Muscle layer of colon (tissue), 2 donors: ENCODE measurements around the gene CMC2.
A peak's percentile ranks its signal among the peaks of the same experiment; 100 is the strongest.

Source experiments
- H3K27ac ChIP-seq: one replicate; pipeline ENCODE4 v1.7.0; 2013; ENCODE audit warnings: low read depth, mild to moderate bottlenecking, low read length, moderate library complexity
- H3K27me3 ChIP-seq, 2 donors: one replicate each; pipeline ENCODE4 v1.7.0; 2013; ENCODE audit warnings: low read length in 2 of 2, mild to moderate bottlenecking in 2 of 2; ENCODE audit not compliant: insufficient read depth in 2 of 2, control insufficient read depth in 1 of 2
- H3K36me3 ChIP-seq: one replicate; pipeline ENCODE4 v1.7.0; 2013; ENCODE audit warnings: mild to moderate bottlenecking, low read length; ENCODE audit not compliant: insufficient read depth
- H3K4me1 ChIP-seq: one replicate; pipeline ENCODE4 v1.7.0; 2013; ENCODE audit warnings: mild to moderate bottlenecking, low read length; ENCODE audit not compliant: insufficient read depth
- H3K4me3 ChIP-seq, 2 donors: one replicate each; pipeline ENCODE4 v1.7.0; 2013; ENCODE audit warnings: low read length in 2 of 2, low read depth in 1 of 2, mild to moderate bottlenecking in 1 of 2, moderate library complexity in 1 of 2
- H3K9ac ChIP-seq: one replicate; pipeline ENCODE4 v1.7.0; 2013; ENCODE audit warnings: low read length
- H3K9me3 ChIP-seq: one replicate; pipeline ENCODE4 v1.7.0; 2013; ENCODE audit warnings: mild to moderate bottlenecking, low read length
- donor health status: abdominal sarcoma.
- donor health status: Adenocarcinoma of cecum.

CMC2 gene

GRCh38 chr16:81006813-81007695, at the start of gene CMC2, which contains the start of gene CENPN:
Gene CMC2, minus strand, starts transcription at chr16:81006885. Its CDS starts 9,491 bp downstream, at chr16:80997394.
Gene CENPN, plus strand, starts transcription at chr16:81007214. Its CDS starts 4,726 bp downstream, at chr16:81011940.
- no peaks in the 10 kb centered on the region for H3K9me3 ChIP-seq

GRCh38 chr16:81053761-81054160, 47.1 kb upstream of the CMC2 start:
- Histone ChIP-seq H3K4me1 (no peaks in the 10 kb centered on the region), H3K36me3 (no peaks in the 10 kb centered on the region), H3K9ac (no peak overlapping the region), H3K4me3 (no peak overlapping the region), H3K27ac (no peak overlapping the region), H3K9me3 (no peaks in the 10 kb centered on the region), H3K27me3 (no peaks in the 10 kb centered on the region)

More at GRCh38 chr16:81006813-81007695, at the start of gene CMC2, which contains the start of gene CENPN:
- Histone ChIP-seq H3K4me1 (peaks cover 10% of the 10 kb centered on the region), H3K36me3 (no peaks in the 10 kb centered on the region), H3K9ac (peak within 1 kb of the TSS; percentile 89), H3K27me3 (no peaks in the 10 kb centered on the region), H3K27ac (peak within 1 kb of the TSS; percentile 99), H3K4me3 (peak within 1 kb of the TSS; percentile 79 to 83)

DNA sequence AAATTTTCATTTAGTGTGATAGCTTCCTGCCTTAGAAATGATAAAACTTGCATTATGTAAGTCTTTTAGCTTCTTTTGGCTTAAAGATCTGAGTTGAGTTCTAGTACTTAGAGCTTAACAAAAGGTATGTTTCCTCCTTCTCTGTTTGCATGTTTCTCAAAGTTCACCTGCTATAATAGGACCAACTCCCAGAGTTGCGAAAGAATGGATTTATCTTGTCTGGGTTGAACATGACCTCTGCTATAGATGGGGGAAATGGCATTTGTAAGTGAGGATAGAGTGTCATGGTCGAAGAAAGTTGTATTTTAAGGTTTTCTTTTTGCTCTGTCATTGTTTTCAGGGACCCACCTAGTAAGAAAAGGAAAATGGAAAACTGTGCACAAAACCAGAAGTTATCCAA, 36.1 kb upstream of the CMC2 start:
- Histone ChIP-seq H3K9me3 (no peaks in the 10 kb centered on the region), H3K27me3 (no peaks in the 10 kb centered on the region), H3K27ac (no peak overlapping the region), H3K36me3 (peaks cover 43% of the 10 kb centered on the region), H3K9ac (no peak overlapping the region), H3K4me1 (peaks cover 3% of the 10 kb centered on the region), H3K4me3 (no peak overlapping the region)

GRCh38 chr16:81041696-81042095, 35.0 kb upstream of the CMC2 start:
- Histone ChIP-seq H3K4me3 (no peak overlapping the region), H3K27me3 (no peaks in the 10 kb centered on the region), H3K9me3 (no peaks in the 10 kb centered on the region), H3K27ac (no peak overlapping the region), H3K36me3 (peaks cover 43% of the 10 kb centered on the region), H3K9ac (no peak overlapping the region), H3K4me1 (peaks cover 14% of the 10 kb centered on the region)

- H3K4me1 ChIP-seq, result peaks cover 17% of the 10 kb centered on the region
- no peak overlapping the region for H3K27ac ChIP-seq
- H3K4me3 ChIP-seq, result no peak overlapping the region
- no peaks in the 10 kb centered on the region for H3K27me3 ChIP-seq
- H3K9ac ChIP-seq, result no peak overlapping the region
- peaks cover 43% of the 10 kb centered on the region for H3K36me3 ChIP-seq
- H3K9me3 ChIP-seq, result no peaks in the 10 kb centered on the region
These were observed 34.2 kb upstream of the CMC2 start for GRCh38 chr16:81040842-81041241.

GRCh38 chr16:81040131-81040530, 33.4 kb upstream of the CMC2 start:
- Histone ChIP-seq H3K9ac (no peak overlapping the region), H3K9me3 (no peaks in the 10 kb centered on the region), H3K36me3 (peaks cover 37% of the 10 kb centered on the region), H3K27me3 (no peaks in the 10 kb centered on the region), H3K27ac (no peak overlapping the region), H3K4me1 (peaks cover 17% of the 10 kb centered on the region), H3K4me3 (no peak overlapping the region)

DNA sequence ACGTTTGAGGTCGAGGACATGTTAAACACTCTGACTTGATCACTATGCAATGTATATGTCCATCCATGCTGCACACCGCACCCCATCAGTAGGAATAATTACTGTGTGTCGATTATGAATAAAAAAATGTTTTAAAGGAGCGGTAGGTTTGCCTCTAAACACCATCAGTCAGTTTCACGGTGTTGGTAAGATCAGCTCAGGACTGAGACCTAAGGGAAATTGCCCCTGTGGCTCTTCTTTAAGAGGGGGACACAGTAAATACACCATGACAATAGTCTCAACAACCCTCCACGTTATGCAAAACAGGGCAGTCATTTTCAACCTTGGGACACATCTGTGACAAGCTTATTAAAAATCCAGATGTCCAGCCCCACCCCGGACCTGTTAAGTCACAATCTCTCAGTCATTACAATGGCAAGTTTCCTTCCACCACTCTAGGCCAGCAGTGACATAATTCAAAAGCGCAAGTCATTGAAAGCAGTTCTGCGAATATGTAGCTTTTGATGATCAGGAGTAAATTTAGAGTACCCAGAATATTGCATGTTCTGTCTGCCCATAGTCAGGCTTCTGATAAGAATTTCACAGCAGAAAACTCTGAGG, 30.2 kb upstream of the CMC2 start:
- Histone ChIP-seq H3K9me3 (no peaks in the 10 kb centered on the region), H3K9ac (peak overlapping the region; percentile 59), H3K4me1 (peaks cover 17% of the 10 kb centered on the region), H3K36me3 (peaks cover 6% of the 10 kb centered on the region), H3K4me3 (peak overlapping the region; percentile 54 to 79), H3K27ac (peak overlapping the region; percentile 60), H3K27me3 (no peaks in the 10 kb centered on the region)

GRCh38 chr16:81035975-81036750, 29.5 kb upstream of the CMC2 start:
- peak overlapping the region; percentile 60 for H3K27ac ChIP-seq

GRCh38 chr16:81035398-81035974, 28.8 kb upstream of the CMC2 start, which contains the start of gene ATMIN:
Gene ATMIN, plus strand, starts transcription at chr16:81035842. Its CDS starts 29 bp downstream, at chr16:81035871.
- no peaks in the 10 kb centered on the region for H3K36me3 ChIP-seq
- H3K4me1 ChIP-seq, result peaks cover 17% of the 10 kb centered on the region
- peak within 1 kb of the TSS; percentile 60 for H3K27ac ChIP-seq
- H3K27me3 ChIP-seq, result no peaks in the 10 kb centered on the region
- H3K4me3 ChIP-seq, result peak within 1 kb of the TSS; percentile 54 to 79
- no peaks in the 10 kb centered on the region for H3K9me3 ChIP-seq
- peak within 1 kb of the TSS; percentile 59 for H3K9ac ChIP-seq

More at GRCh38 chr16:81035975-81036750, 29.5 kb upstream of the CMC2 start:
- Histone ChIP-seq H3K9me3 (no peaks in the 10 kb centered on the region), H3K36me3 (no peaks in the 10 kb centered on the region), H3K27me3 (no peaks in the 10 kb centered on the region), H3K4me3 (peak overlapping the region; percentile 54 to 79), H3K4me1 (peaks cover 17% of the 10 kb centered on the region), H3K9ac (peak overlapping the region; percentile 59)

DNA sequence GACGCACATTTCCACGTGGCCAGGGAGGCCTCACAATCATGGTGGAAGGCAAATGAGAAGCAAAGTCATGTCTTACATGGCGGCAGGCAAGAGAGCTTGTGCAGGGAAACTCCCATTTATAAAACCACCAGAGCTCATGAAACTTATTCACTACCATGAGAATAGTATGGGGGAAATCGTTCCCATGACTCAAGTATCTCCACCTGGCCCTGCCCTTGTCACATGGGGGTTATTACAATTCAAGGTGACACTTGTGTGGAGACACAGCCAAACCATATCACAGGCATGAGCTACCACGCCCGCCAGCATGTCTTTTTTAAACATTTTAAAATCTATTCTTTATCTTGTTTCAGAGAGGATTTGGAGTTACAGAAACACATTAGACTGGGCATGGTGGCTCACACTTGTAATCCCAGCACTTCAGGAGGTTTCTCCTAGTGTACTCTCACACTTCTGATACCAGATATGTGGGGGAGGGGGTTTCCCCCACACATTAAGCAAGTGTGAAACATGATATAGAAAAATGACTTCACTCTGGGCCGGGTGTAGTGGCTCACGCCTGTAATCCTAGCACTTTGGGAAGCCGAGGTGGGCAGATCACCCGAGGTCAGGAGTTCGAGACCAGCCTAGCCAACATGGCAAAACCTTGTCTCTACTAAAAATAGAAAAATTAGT, 23.4 kb upstream of the CMC2 start:
- no peaks in the 10 kb centered on the region for H3K9me3 ChIP-seq
- H3K27ac ChIP-seq, result no peak overlapping the region
- no peak overlapping the region for H3K4me3 ChIP-seq
- H3K27me3 ChIP-seq, result no peaks in the 10 kb centered on the region
- no peaks in the 10 kb centered on the region for H3K4me1 ChIP-seq
- H3K9ac ChIP-seq, result no peak overlapping the region
- H3K36me3 ChIP-seq, result no peaks in the 10 kb centered on the region
